Subcutaneous abdominal adipose tissue (tissue), 5 donors: ENCODE results near the gene PLIN1.

Experiments used
- H3K27ac ChIP-seq: one replicate; pipeline ENCODE4 v1.7.0; 2013; ENCODE audit warnings: low read depth, mild to moderate bottlenecking, inconsistent platforms, low read length, moderate library complexity
- H3K27me3 ChIP-seq, 5 donors: one replicate each; pipeline ENCODE4 v1.7.0; 2013; ENCODE audit warnings: low read length in 5 of 5, inconsistent platforms in 1 of 5; ENCODE audit not compliant: control insufficient read depth in 5 of 5, insufficient read depth in 4 of 5
- H3K36me3 ChIP-seq, 5 donors: one replicate each; pipeline ENCODE4 v1.7.0; 2013; ENCODE audit warnings: low read length in 5 of 5; ENCODE audit not compliant: control insufficient read depth in 5 of 5, insufficient read depth in 5 of 5
- H3K4me1 ChIP-seq, 5 donors: one replicate each; pipeline ENCODE4 v1.7.0; 2013; ENCODE audit warnings: low read length in 5 of 5, mild to moderate bottlenecking in 3 of 5, moderate library complexity in 1 of 5; ENCODE audit not compliant: control insufficient read depth in 5 of 5, insufficient read depth in 5 of 5
- H3K4me3 ChIP-seq, 5 donors: one replicate each; pipeline ENCODE4 v1.7.0; 2013; ENCODE audit warnings: low read length in 5 of 5, low read depth in 1 of 5
- H3K9ac ChIP-seq, 5 donors: one replicate each; pipeline ENCODE4 v1.7.0; 2013; ENCODE audit warnings: low read length in 5 of 5, mild to moderate bottlenecking in 4 of 5, moderate library complexity in 3 of 5
- H3K9me3 ChIP-seq, 5 donors: one replicate each; pipeline ENCODE4 v1.7.0; 2013; ENCODE audit warnings: low read length in 5 of 5; ENCODE audit not compliant: control insufficient read depth in 5 of 5
- donor health status: healthy.
- donor health status: healthy.
- donor health status: healthy.
- donor health status: healthy.
- donor health status: healthy.

The PLIN1 gene

GRCh38 chr15:89621547-89621946, 57.6 kb downstream of the PLIN1 start:
- no peaks in the 10 kb centered on the region for H3K9me3 ChIP-seq
- H3K36me3 ChIP-seq: peaks cover 0 to 15% (median 3%) of the 10 kb centered on the region in 5 donors
- H3K27ac ChIP-seq: no peak overlapping the region
- H3K4me1 ChIP-seq: no peaks in the 10 kb centered on the region
- no peaks in the 10 kb centered on the region for H3K27me3 ChIP-seq
- no peak overlapping the region for H3K4me3 ChIP-seq
- H3K9ac ChIP-seq: no peak overlapping the region

DNA sequence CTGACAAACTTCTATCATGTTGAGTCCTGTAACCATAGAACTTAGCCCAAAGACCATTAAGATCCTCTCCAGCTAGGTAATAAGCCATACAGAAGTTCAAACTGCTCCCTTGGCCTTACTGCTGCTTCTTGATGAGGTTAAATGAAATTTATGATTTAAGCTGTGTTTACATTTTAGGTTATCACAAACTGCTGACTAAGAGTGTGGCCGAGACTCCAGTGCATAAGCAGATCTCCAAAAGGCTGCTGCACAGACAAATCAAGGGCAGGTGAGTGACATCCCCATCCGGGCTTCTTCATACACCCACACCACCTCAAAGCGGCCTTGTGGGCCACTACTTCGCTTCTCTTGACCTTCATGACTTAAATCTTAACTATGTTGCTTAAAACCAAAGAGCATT, 62.9 kb downstream of the PLIN1 start:
- Histone ChIP-seq H3K9me3 (peaks cover 0 to 12% (median 7%) of the 10 kb centered on the region in 5 donors), H3K9ac (no peak overlapping the region), H3K4me3 (no peak overlapping the region)

GRCh38 chr15:89615135-89615534, 64.0 kb downstream of the PLIN1 start:
- peaks cover 0 to 12% (median 7%) of the 10 kb centered on the region in 5 donors for H3K9me3 ChIP-seq
- H3K36me3 ChIP-seq: no peaks in the 10 kb centered on the region
- no peaks in the 10 kb centered on the region for H3K4me1 ChIP-seq
- no peak overlapping the region for H3K4me3 ChIP-seq
- H3K27me3 ChIP-seq: no peaks in the 10 kb centered on the region
- H3K9ac ChIP-seq: no peak overlapping the region
- H3K27ac ChIP-seq: no peak overlapping the region

More for the DNA sequence above, 62.9 kb downstream of the PLIN1 start:
- H3K36me3 ChIP-seq: no peaks in the 10 kb centered on the region
- no peaks in the 10 kb centered on the region for H3K4me1 ChIP-seq
- no peaks in the 10 kb centered on the region for H3K27me3 ChIP-seq
- no peak overlapping the region for H3K27ac ChIP-seq
